GM10266 (cell line): ENCODE results near the gene SP1.

Source experiments
- DNase-seq: peaks from one replicate; pipeline ENCODE4 v3.0.0; 2012; ENCODE audit errors: extremely low spot score
- CTCF ChIP-seq: IDR thresholded peaks from 2 replicates; pipeline ENCODE4 v1.5.1; 2012; ENCODE audit warnings: mild to moderate bottlenecking, low read depth; ENCODE audit not compliant: control insufficient read depth, insufficient read depth; ENCODE audit errors: missing control alignments

The SP1 gene

DNA sequence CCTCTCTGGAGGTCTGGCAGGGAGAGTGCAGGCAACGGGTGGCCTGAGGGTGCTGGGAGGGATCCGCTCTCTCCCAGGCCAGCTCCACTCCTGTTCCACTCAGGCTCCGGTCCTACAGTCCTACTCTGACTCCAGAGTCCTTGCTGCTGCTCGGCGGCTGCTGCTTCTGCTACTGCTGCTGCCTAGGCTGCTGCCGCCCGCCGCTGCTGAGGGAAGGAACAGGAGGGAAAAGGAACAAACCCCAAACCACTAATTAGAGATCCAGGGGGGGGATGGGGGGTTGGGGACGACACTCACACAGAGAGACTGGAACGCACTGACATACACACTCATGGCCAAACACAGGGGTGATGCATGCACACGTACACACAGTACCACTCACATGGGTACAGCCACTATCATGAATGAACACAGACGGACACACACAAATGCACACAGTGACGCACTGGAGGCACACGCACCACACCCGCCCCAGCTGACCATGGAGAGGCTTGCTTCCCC, 43.7 kb upstream of the SP1 start, which contains the start of gene SP7:
SP7 (minus strand) TSS at position 174 of the 501 bp plus-strand sequence. CDS start 708 bp downstream, outside the sequence.
- no peak for TF ChIP-seq CTCF
- no peak for DNase-seq

DNA sequence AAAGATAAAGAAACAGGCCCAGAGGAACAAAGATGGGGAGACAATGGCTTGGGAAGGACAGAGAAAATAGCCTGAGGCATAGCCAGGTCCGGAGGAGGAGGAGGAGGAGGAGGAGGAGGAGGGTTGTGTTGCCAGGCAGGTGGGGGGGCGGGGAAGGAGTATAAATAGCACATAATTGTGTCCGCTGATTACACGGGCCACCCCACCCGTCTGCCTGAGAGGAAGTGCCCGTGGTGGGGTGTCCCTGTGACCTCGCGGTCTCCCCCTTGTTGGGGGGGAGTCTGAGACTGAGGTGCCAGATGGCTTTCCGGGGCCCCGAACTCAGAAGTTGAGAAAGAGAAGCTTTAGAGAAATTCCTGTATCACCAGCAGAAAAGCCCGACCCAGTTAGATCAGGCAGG, 42.0 kb upstream of the SP1 start:
- no peak for TF ChIP-seq CTCF
- DNase-seq: no peak

GRCh38 chr12:53338916-53339315, 41.1 kb upstream of the SP1 start:
- no peak for DNase-seq
- TF ChIP-seq CTCF: no peak

DNA sequence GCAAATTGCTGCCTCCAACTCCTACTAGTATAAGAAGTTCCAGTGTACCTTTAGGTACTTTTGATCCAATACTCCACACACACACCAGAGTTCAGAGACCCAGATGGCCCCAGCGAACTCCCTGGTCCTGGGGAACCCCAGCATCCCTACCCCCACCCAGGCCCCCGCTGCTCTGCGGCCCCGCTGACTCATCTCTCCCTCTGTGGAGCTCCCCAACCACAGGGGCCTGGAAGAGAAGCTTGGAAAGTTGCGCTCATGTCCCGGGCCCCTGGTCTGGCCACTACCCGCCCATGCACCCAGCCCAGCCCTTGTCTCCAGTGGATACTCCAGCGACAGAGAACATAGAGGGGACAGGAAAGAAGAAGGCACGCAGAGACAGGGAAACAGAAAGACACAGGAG, 39.6 kb upstream of the SP1 start:
- no peak for TF ChIP-seq CTCF
- no peak for DNase-seq

DNA sequence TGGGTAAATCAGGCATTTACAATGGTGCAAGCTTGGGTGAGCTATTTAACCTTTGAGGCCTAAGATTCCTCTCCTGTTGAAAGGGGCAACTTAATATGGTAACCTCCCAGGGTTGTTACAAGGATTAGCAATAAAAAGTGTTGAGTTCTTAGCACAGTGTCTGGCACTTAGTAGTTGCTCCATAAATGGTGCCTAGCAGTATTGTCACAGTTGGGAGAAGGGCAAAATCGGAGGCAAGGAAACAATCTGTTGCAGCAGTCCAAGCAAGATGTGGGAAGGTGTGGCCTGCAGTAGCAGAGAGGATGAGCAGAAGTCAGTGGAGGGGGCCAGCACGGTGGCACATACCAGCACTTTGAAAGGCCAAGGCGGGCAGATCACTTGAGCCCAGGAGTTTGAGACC, 36.5 kb upstream of the SP1 start:
- no peak for TF ChIP-seq CTCF
- DNase-seq: no peak

DNA sequence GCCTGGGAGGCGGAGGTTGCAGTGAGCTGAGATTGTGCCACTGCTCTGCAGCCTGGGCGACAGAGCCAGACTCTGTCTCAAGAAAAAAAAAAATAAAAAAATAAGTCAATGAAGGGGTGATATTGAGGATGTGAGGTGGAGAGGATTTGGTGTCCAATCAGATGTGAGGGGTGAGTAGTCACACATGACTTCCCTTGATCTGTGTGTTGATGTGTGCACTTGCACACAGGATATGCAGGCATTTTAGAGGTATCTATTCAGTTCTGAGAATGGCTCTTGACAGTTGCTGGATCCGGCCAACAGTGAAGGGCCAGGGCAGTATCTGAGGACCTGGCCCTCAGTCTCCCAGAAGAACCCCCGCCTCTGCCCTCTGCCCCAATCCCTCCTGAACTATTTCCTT, 36.0 kb upstream of the SP1 start:
- no peak for TF ChIP-seq CTCF
- DNase-seq: no peak

- DNase-seq: no peak
- TF ChIP-seq CTCF: no peak
Observed at GRCh38 chr12:53344487-53344823, 35.5 kb upstream of the SP1 start.
